Measurements from ENCODE around the gene SLIRP.
"Not testable (repeated sequence)": the region's sequence is repeated elsewhere in the genome, so short reads cannot be mapped to it uniquely, and the experiment has no call there.

SLIRP gene

GRCh38 chr14:77707724-77708408 is at the start of gene SLIRP, which contains the start of gene ALKBH1:
SLIRP (plus strand) TSS chr14:77708103; CDS start chr14:77708112, 9 bp downstream.
ALKBH1 (minus strand) TSS chr14:77708023; CDS start chr14:77708004, 19 bp downstream.
- peak; percentile 93 for DNase-seq (ENCODE audit: low spot score)

GRCh38 chr14:77659831-77660230 is 48.1 kb upstream of the SLIRP start:
- no peak for DNase-seq (ENCODE audit: low spot score)

GRCh38 chr14:77660754-77661153 is 47.1 kb upstream of the SLIRP start:
- DNase-seq (ENCODE audit: low spot score): peak; percentile 54

GRCh38 chr14:77661562-77661961 is 46.3 kb upstream of the SLIRP start:
- not testable (repeated sequence) for DNase-seq (ENCODE audit: low spot score)

GRCh38 chr14:77663293-77663692 is 44.6 kb upstream of the SLIRP start:
- DNase-seq (ENCODE audit: low spot score): no peak

GRCh38 chr14:77667331-77667730 is 40.6 kb upstream of the SLIRP start:
- no peak for DNase-seq (ENCODE audit: low spot score)

GRCh38 chr14:77673193-77673592 is 34.7 kb upstream of the SLIRP start:
- DNase-seq (ENCODE audit: low spot score): no peak

- no peak for DNase-seq (ENCODE audit: low spot score)
These were observed 33.0 kb upstream of the SLIRP start for GRCh38 chr14:77674931-77675330.

GRCh38 chr14:77681196-77682157 is 26.4 kb upstream of the SLIRP start:
- no peak for DNase-seq (ENCODE audit: low spot score)

- no peak for DNase-seq (ENCODE audit: low spot score)
These were observed 25.7 kb upstream of the SLIRP start for GRCh38 chr14:77682158-77682553.

- DNase-seq (ENCODE audit: low spot score): no peak
These were observed 16.6 kb upstream of the SLIRP start for GRCh38 chr14:77691259-77691658.

GRCh38 chr14:77707355-77707723 is 564 bp upstream of the SLIRP start:
- DNase-seq (ENCODE audit: low spot score): peak; percentile 58

- DNase-seq (ENCODE audit: low spot score): no peak
These were observed 846 bp downstream of the SLIRP start for GRCh38 chr14:77708749-77709148.

- DNase-seq (ENCODE audit: low spot score): no peak
These were observed 1.5 kb downstream of the SLIRP start for GRCh38 chr14:77709412-77709811.

GRCh38 chr14:77710364-77710763 is 2.5 kb downstream of the SLIRP start:
- no peak for DNase-seq (ENCODE audit: low spot score)

GRCh38 chr14:77714926-77715325 is 7.0 kb downstream of the SLIRP start:
- DNase-seq (ENCODE audit: low spot score): no peak

GRCh38 chr14:77717608-77718305 is 9.9 kb downstream of the SLIRP start:
- no peak for DNase-seq (ENCODE audit: low spot score)

- no peak for DNase-seq (ENCODE audit: low spot score)
These were observed 13.5 kb downstream of the SLIRP start for GRCh38 chr14:77721437-77721836.

- no peak for DNase-seq (ENCODE audit: low spot score)
These were observed 14.4 kb downstream of the SLIRP start for GRCh38 chr14:77722301-77722700.

GRCh38 chr14:77730976-77731497 is 23.1 kb downstream of the SLIRP start:
- DNase-seq (ENCODE audit: low spot score): no peak

- DNase-seq (ENCODE audit: low spot score): no peak
These were observed 30.8 kb downstream of the SLIRP start for GRCh38 chr14:77738559-77739250.

GRCh38 chr14:77741438-77741837 is 33.5 kb downstream of the SLIRP start:
- no peak for DNase-seq (ENCODE audit: low spot score)
